ENCODE results near the gene HTR1B.

HTR1B gene

DNA sequence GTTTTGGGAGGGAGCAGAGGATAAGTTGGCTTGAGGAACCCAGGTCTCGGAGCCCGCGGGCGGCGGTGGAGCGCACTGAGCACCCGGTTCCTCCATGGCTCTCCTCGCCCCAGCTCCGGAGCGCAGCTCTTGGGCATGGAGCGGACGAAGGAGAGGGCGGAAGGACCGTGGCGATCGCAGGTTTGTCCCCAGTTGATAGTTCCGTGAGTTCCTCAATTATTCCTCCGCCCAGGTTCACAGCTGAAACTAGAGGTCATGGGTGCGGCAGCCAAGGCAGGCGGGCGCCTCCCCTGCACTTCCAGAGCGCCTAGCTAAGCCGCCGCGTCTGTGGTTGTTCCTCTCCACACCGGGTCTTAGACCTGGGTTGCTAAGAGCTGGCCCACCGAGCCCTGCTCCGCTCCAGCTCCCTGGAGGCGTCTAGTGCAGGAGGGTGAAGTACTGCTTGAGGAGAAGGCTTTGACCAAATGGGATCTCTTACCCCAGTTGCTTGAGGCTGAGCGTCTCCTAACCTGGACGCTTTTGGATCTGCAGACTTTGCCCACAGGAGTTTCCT is at the start of gene HTR1B:
Gene HTR1B (minus strand): TSS at position 184 of the 553 bp plus-strand sequence. CDS start 88 bp downstream, at position 96.
- DNase-seq (ENCODE audit: low read depth): no peak

GRCh38 chr6:77512554-77512953 is 49.3 kb upstream of the HTR1B start:
- DNase-seq (ENCODE audit: low read depth): no peak

DNA sequence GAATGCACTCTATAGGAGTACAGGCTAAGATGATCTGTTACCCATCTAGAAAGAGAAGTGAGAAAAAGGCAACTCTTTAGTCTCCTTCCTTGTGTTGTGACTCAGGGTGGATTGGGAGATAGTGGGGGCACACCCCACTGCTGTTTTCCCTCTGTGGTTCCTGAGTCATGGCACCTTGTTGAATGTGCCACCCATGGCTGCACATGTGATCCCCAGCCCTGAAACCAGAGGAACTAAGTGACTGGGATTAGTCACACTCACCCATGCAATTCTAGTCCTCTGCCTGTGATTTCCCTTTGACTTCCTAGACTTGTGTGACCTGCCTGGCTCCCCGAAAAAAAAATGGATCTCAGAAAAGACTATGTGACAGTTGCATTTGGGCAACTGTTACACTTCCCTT is 48.6 kb upstream of the HTR1B start:
- no peak for DNase-seq (ENCODE audit: low read depth)

- no peak for DNase-seq (ENCODE audit: low read depth)
Measured at GRCh38 chr6:77502981-77503380, 39.7 kb upstream of the HTR1B start.

- no peak for DNase-seq (ENCODE audit: low read depth)
Measured at GRCh38 chr6:77492530-77492929, 29.2 kb upstream of the HTR1B start.

DNA sequence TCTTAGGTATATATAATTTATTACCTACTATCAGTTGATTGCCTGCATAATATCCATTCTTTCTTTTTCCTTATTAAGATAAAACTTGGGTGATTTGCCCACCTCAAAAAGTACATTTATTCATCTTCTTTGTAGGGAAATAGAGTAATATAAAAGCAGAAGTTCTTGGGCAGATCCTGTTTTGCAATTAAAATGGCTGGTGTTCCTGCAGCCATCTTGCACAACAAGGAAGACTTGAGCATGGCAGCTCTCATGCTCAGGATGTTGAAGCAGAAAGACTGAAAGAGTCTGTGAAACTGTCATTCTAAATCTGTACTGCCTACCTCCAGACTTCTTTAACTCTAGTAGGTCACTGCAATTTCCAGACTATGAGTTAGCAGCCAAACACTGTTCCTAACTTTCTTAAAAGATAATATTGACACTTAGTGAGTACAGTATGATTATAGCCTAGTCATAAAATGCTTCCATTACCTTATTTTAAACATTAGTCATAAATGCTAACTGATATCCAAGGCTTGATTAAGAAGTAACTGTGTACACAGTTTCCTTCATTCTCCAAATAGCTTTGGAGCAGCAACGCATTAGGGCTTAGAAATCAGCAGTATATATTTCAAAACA is 24.6 kb upstream of the HTR1B start:
- DNase-seq (ENCODE audit: low read depth): no peak

- no peak for DNase-seq (ENCODE audit: low read depth)
Measured at GRCh38 chr6:77482981-77483380, 19.7 kb upstream of the HTR1B start.

- no peak for DNase-seq (ENCODE audit: low read depth)
Measured at GRCh38 chr6:77474973-77475372, 11.7 kb upstream of the HTR1B start.

- no peak for DNase-seq (ENCODE audit: low read depth)
Measured at GRCh38 chr6:77474286-77474956, 11.1 kb upstream of the HTR1B start.

- no peak for DNase-seq (ENCODE audit: low read depth)
Measured at GRCh38 chr6:77470983-77471382, 7.7 kb upstream of the HTR1B start.

- DNase-seq (ENCODE audit: low read depth): no peak
Measured at GRCh38 chr6:77468939-77469338, 5.6 kb upstream of the HTR1B start.

DNA sequence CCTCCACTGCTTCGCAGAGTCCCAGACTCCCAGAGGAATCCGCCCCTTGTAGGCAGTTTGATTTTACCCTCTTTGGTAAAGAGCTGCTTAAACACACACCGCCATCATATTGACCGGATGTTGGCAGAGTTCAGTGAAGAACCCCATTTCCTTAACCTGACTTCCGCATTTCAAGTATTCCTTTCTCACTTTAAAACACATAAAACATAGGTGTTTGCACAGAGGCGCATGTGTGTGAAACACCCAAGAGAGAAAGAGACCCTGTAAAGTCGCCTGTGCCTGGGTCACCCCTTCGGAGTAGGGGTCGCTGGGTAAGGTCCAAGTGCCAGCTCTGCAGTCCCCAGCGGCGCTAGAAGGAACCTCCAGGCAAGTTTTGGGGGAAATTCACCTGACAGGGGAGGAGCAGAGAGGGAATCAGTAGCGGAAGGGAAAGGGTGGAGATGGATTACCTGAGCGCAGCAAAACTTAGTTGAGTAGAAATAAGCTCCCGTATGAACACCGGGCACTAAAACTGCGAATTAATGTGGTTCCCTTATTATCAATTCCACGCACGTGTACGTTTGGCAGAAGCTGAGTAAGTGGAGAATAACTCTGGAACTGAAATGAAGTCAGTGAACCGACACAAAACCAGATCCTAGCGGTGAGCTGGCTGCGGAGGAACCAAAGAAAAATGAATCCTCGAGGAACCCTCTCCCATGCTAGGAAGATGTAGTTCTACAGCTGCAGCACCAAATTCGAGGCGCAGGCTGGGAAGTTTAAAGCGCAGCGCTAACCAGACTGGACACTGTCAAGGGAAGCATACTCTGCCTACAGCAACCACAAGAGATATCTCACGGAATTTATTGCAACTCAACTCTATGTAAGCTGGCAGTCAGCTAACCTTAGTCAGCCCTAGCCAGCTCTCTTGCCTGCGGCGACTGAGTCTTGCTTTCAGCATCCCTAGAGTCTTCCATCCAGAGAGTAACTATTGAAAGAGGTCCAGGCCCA is 3.5 kb upstream of the HTR1B start:
- no peak for DNase-seq (ENCODE audit: low read depth)

DNA sequence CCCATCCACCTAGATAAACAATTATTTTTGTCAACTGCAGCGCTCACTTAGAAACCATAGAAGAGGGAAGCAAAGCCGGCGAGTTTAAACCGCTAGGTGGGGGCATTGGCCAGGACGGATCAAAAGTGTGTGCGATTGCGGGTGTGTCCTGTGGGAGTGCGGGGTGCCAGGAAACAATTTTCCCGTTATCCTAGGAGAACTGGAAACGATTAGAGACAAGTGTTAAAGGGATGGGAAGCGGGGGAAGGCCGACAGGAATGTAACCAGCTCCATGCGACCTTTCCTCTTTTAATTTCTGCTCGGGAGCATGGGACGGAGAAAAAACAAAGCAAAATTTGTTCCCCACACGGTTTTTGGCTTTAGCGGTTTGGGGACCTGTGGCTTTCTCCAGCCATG is 2.8 kb upstream of the HTR1B start:
- no peak for DNase-seq (ENCODE audit: low read depth)

- no peak for DNase-seq (ENCODE audit: low read depth)
Measured at GRCh38 chr6:77464495-77464867, 1.2 kb upstream of the HTR1B start.

- DNase-seq (ENCODE audit: low read depth): no peak
Measured at GRCh38 chr6:77463861-77464494, 687 bp upstream of the HTR1B start.

DNA sequence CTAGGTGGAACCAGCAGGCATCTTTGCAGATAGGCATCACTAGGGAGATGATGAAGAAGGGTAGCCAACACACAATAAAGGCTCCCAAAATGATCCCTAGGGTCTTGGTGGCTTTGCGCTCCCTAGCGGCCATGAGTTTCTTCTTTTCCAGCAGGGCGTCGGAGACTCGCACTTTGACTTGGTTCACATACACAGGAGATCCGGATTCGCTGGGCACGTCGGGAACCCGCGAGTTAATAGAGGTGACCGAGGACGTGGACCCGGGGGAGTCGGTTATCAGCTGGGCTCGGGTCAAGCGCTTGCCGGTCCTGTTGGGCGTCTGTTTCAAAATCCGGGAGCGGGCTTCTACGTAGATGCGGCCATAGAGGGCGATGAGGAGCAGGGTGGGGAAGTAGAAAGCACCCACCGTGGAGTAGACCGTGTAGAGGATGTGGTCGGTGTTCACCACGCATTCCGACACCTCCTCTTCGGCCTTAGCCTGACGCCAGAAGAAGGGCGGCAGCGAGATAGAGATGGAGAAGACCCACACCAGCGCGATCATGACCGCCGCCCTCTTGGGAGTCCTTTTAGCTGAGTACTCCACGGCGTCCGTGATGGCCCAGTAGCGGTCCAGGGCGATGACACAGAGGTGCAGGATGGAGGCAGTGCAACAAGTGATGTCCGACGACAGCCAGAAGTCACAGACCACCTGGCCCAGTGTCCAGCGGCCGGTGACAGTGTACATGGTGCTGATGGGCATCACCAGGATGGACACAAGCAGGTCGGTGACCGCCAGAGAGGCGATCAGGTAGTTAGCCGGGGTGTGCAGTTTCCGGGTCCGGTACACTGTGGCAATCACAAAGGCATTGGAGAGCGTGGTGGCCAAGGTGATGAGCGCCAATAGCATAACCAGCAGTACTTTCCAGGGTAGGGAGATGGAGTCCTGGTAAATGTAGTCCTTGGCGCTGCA is 658 bp downstream of the HTR1B start:
- DNase-seq (ENCODE audit: low read depth): no peak

DNA sequence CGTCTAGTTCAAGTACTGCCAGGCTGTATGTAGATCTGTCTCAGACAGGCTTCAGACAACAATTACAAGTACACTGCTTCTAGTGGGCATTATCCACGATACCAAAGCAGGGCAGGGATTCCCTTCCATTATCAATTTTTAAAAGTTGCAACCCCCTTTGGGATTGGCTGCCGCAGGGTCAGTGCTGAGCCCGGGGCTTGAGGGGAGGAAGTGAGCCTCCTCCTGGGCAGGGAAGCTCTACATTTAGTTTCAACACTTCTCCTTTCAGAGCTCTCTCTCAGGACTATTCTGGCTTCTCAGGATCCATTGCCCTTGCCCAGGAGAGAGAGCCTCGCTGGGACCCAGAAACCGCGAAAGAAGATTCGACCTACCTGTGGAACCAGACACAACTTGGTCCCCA is 1.5 kb downstream of the HTR1B start:
- DNase-seq (ENCODE audit: low read depth): no peak

GRCh38 chr6:77458421-77458820 is 4.9 kb downstream of the HTR1B start:
- DNase-seq (ENCODE audit: low read depth): no peak

- peak; percentile 74 for DNase-seq (ENCODE audit: low read depth)
Measured at GRCh38 chr6:77457720-77458349, 5.5 kb downstream of the HTR1B start.

DNA sequence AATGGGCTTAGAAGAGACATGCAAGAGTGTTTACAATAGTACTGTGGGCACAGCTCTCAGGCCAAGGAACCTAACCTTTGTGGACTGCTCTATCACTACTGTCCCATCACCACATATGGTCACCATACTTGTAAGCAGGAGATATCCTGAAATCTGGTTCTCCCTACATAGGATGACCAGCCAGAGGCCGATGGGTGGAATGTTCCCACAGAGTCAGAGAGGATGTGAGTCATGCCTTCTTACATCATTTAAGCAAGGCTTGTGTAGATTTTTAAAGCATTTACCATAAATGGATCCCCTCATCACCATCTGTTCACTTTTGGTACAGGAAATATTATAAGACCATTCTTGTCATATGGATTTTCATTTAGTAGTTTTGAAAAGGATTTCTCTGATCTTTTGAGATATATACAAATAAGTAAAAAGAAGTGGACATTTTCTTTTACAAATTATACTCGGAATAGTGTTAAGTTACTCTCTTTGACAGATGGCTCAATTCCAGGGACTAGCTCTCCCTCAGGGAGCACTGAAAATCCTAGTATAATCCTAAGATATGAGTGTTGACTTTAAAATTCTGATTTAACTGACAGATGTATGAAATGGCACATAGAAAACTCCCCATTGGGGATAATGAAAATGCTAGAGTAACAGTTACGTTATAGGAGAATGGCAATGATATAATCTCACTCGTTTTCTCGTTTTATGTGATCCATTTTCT is 6.6 kb downstream of the HTR1B start:
- peak; percentile 96 for DNase-seq (ENCODE audit: low read depth)
